Measurements from ENCODE around the gene TAF6. TPM values are rescaled to one million over a fixed set of nuclear protein-coding genes. Genes with fewer than 3 reads are reported as not detected.

The TAF6 gene
- total and polyA plus RNA-seq, 2 of the 4 experiments (the other 2 are of a cell fraction) = 11.3 to 55.3 TPM

GRCh38 chr7:100124301-100125230 is 5.4 kb upstream of the TAF6 start:
- in situ Hi-C loops (cut with MboI; ENCODE audit: low sequenced_read_pairs) = no loop called here
- peaks cover 6% of the 10 kb centered on the region; the same call in 1 of the 2 replicates for H3K4me1 ChIP-seq (ENCODE audit: control insufficient read depth, insufficient read depth, low read length)
- DNase-seq (no peak), ATAC-seq (ENCODE audit: low read depth) (no peak)
- H3K18ac ChIP-seq (ENCODE audit: low read depth, low read length) = no peak overlapping the region
- H4K20me1 ChIP-seq (ENCODE audit: insufficient read depth, low read length) = no peaks in the 10 kb centered on the region; the same call in 1 of the 2 replicates
- H3K4me3 ChIP-seq (ENCODE audit: insufficient read depth, low read depth, low read length) = no peak overlapping the region
- dilution Hi-C loops (cut with HindIII; ENCODE audit: low sequenced_read_pairs, unreplicated experiment) = no loop called here
- no peak overlapping the region for H2BK5ac ChIP-seq (ENCODE audit: low read depth, low read length, poor library complexity, severe bottlenecking)
- no peak overlapping the region for H3K9ac ChIP-seq (ENCODE audit: low read depth, low read length)
- no peak overlapping the region for H2BK120ac ChIP-seq (ENCODE audit: low read depth, low read length)
- peaks cover 4% of the 10 kb centered on the region; the same call in 1 of the 2 replicates for H3K36me3 ChIP-seq (ENCODE audit: control insufficient read depth, insufficient read depth, low read length)
- no peak overlapping the region for H4K5ac ChIP-seq (ENCODE audit: low read depth, low read length)
- H3K9me3 ChIP-seq (ENCODE audit: control insufficient read depth, insufficient read depth, low read length) = no peaks in the 10 kb centered on the region
- no peak overlapping the region for H3K4me2 ChIP-seq (ENCODE audit: low read depth, low read length)
- peak overlapping the region; percentile 75 for H2AK9ac ChIP-seq (replicated peaks; ENCODE audit: low read depth, low read length, poor library complexity)
- H2BK20ac ChIP-seq (ENCODE audit: low read depth, low read length) = no peak overlapping the region
- intact Hi-C loops (cut with micrococcal nuclease) = no loop called here
- H4K8ac ChIP-seq (ENCODE audit: low read depth in 2 of 2, low read length in 2 of 2) = no peak overlapping the region
- no peak overlapping the region for H4K91ac ChIP-seq (ENCODE audit: insufficient read depth, low read depth, low read length)
- ChIA-PET POLR2A (ENCODE audit: unreplicated experiment) (no interaction called here), CTCF (no interaction called here)
- no peak overlapping the region; the same call in 1 of the 2 replicates for H3K23ac ChIP-seq (ENCODE audit: low read depth, low read length)
- BruUV-seq (replicated peaks) = TSS peak; percentile 82
- no peak overlapping the region for H2BK15ac ChIP-seq (ENCODE audit: low read depth, low read length)
- no peak overlapping the region for H2AK5ac ChIP-seq (ENCODE audit: low read depth, low read length)
- no peak overlapping the region for H3K14ac ChIP-seq (replicated peaks; ENCODE audit: low read depth, low read length)
- no peak for TF ChIP-seq RCOR1 (IDR thresholded peaks at IDR 0.05; ENCODE audit: insufficient replicate concordance, low read length)
- TF ChIP-seq CEBPB (IDR thresholded peaks at IDR 0.05; ENCODE audit: low read depth, low read length) = no peak
- no peak for TF ChIP-seq RAD21 (IDR thresholded peaks at IDR 0.05; ENCODE audit: low read length)
- TF ChIP-seq POLR2A (IDR thresholded peaks at IDR 0.05; ENCODE audit: low read depth, low read length) = no peak
- no peak overlapping the region for H2AFZ ChIP-seq (replicated peaks; ENCODE audit: low read length, poor library complexity)
- no CpG with 5 or more reads among the region's 4 CpGs for WGBS, 2 experiments (ENCODE audit: extremely low coverage in 2 of 2, insufficient read length in 1 of 2)
- no peak overlapping the region for H3K27ac ChIP-seq (ENCODE audit: insufficient read depth, low read length)
- no peak overlapping the region for H3K56ac ChIP-seq (ENCODE audit: extremely low read depth, insufficient read depth, low read length)
- peaks cover 26 to 62% of the 10 kb centered on the region in 2 experiments for H3K79me1 ChIP-seq (ENCODE audit: low read depth in 1 of 2, low read length in 2 of 2)
- no peak overlapping the region for H3K4ac ChIP-seq (ENCODE audit: low read depth, low read length)
- peaks cover 11% of the 10 kb centered on the region for H3K9me1 ChIP-seq (ENCODE audit: insufficient read depth, low read length)
- no peaks in the 10 kb centered on the region for H3K27me3 ChIP-seq (ENCODE audit: control insufficient read depth, insufficient read depth, low read length)
